Measurements from ENCODE around the gene SPATA31E1. TPM values are rescaled to one million over a fixed set of nuclear protein-coding genes. Genes with fewer than 3 reads are reported as not detected.

Gene SPATA31E1
- total and polyA plus RNA-seq, 10 of the 15 experiments (the other 5 are each of a cell fraction or from before 2014, with no cell fraction given) = not detected

DNA sequence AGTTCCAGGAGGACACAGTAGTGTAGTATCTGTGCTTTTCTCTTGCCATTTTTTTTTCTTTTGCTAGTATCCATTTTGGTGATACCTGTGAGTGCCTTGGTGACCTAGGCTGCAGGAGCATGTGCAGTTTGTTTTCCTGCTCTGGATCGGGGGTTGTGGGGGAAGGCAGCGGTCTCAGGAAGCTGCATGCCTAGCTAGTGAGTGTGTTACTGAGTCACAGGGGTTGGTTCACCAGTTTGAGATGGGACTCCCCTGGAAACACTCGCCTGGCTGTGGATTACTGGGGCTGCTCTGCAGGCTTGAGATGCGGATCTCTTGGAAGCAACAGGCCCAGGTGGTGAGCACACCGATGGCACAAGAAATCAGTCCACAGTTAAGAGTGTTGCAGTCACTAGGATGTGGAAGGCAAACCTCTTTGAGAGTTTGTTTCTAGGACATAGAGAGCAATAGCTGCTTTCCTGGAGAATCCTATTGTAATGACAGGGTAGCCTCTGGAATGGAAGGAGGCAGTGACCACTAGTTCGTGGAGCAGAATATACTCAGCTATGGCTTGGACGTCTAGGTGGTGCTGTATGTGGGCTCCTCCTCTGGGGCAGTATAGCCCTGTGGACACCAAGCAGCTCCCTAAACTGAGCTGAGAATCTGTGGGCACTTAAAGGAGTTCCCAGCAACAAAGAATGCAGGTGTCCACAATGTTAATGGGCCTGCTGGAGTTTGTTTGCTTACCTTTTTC is 20.0 kb upstream of the SPATA31E1 start:
- in situ Hi-C loops (cut with MboI) (no loop called here), intact Hi-C loops (cut with micrococcal nuclease; ENCODE audit: unreplicated experiment) (no loop called here)
- FAIRE-seq (no peak), DNase-seq (ENCODE audit: low read depth, low spot score) (no peak), ATAC-seq (no peak)
- no peak overlapping the region for H3K9ac ChIP-seq (ENCODE audit: control insufficient read depth, insufficient read depth, low read length)
- RAD21 ChIA-PET (ENCODE audit: unreplicated experiment) = no interaction called here
- H3K9me3 ChIP-seq (replicated peaks; ENCODE audit: control insufficient read depth, insufficient read depth, low read length) = no peaks in the 10 kb centered on the region
- no peaks in the 10 kb centered on the region for H4K20me1 ChIP-seq (ENCODE audit: control insufficient read depth, insufficient read depth)
- SMC1A ChIA-PET (ENCODE audit: uncharacterized antibody, unreplicated experiment) = no interaction called here
- POLR2A ChIA-PET = no interaction called here
- CTCF ChIA-PET = no interaction called here
- BruUV-seq (replicated peaks) = no TSS peak
- no peak overlapping the region for H2AFZ ChIP-seq (ENCODE audit: control insufficient read depth, low read depth, low read length)
- TF ChIP-seq TCF12 (IDR thresholded peaks at IDR 0.05; ENCODE audit: low read depth, low read length) (no peak), WRNIP1 (IDR thresholded peaks at IDR 0.05; ENCODE audit: borderline replicate concordance, low read depth, low read length) (no peak), NR2F1 (conservative IDR thresholded peaks at IDR 0.05) (no peak), PML (IDR thresholded peaks at IDR 0.05; ENCODE audit: low read length) (no peak), NFIC (IDR thresholded peaks at IDR 0.05; ENCODE audit: low read depth, low read length) (no peak)
- TF ChIP-seq, protein P1, sequence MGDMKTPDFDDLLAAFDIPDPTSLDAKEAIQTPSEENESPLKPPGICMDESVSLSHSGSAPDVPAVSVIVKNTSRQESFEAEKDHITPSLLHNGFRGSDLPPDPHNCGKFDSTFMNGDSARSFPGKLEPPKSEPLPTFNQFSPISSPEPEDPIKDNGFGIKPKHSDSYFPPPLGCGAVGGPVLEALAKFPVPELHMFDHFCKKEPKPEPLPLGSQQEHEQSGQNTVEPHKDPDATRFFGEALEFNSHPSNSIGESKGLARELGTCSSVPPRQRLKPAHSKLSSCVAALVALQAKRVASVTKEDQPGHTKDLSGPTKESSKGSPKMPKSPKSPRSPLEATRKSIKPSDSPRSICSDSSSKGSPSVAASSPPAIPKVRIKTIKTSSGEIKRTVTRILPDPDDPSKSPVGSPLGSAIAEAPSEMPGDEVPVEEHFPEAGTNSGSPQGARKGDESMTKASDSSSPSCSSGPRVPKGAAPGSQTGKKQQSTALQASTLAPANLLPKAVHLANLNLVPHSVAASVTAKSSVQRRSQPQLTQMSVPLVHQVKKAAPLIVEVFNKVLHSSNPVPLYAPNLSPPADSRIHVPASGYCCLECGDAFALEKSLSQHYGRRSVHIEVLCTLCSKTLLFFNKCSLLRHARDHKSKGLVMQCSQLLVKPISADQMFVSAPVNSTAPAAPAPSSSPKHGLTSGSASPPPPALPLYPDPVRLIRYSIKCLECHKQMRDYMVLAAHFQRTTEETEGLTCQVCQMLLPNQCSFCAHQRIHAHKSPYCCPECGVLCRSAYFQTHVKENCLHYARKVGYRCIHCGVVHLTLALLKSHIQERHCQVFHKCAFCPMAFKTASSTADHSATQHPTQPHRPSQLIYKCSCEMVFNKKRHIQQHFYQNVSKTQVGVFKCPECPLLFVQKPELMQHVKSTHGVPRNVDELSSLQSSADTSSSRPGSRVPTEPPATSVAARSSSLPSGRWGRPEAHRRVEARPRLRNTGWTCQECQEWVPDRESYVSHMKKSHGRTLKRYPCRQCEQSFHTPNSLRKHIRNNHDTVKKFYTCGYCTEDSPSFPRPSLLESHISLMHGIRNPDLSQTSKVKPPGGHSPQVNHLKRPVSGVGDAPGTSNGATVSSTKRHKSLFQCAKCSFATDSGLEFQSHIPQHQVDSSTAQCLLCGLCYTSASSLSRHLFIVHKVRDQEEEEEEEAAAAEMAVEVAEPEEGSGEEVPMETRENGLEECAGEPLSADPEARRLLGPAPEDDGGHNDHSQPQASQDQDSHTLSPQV (IDR thresholded peaks at IDR 0.05) = no peak
- H3K27me3 ChIP-seq (replicated peaks in 1 of 2; ENCODE audit: control insufficient read depth in 2 of 2, insufficient read depth in 2 of 2, low read length in 1 of 2) = no peaks in the 10 kb centered on the region; a peak in 1 of 4 replicates
- H3K36me3 ChIP-seq (ENCODE audit: control insufficient read depth in 2 of 2, insufficient read depth in 2 of 2, low read length in 1 of 2) = no peaks in the 10 kb centered on the region
- H3K79me2 ChIP-seq (ENCODE audit: control insufficient read depth, insufficient read depth, low read length) = no peaks in the 10 kb centered on the region
- H3K27ac ChIP-seq (ENCODE audit: control insufficient read depth, insufficient read depth) = no peak overlapping the region
- H3K4me3 ChIP-seq = no peak overlapping the region
- 0% methylated on average over 7 of the region's 7 CpGs for WGBS (ENCODE audit: insufficient coverage, insufficient replicate concordance, low lambda C conversion rate, missing lambda C conversion rate)
- H3K4me2 ChIP-seq (ENCODE audit: control insufficient read depth, insufficient read depth) = no peak overlapping the region
- no peaks in the 10 kb centered on the region for H3K4me1 ChIP-seq (ENCODE audit: control insufficient read depth, insufficient read depth, low read length)

All from GM12878 (cell line).